IPS-18a (cell line): ENCODE measurements around the gene GALNT15.

Experiments
- H3K27ac ChIP-seq: one replicate; pipeline ENCODE4 v1.5.1; 2013; ENCODE audit warnings: low read length
- H3K27me3 ChIP-seq: one replicate; pipeline ENCODE4 v1.6.1; 2013; ENCODE audit warnings: mild to moderate bottlenecking, low read length; ENCODE audit not compliant: control insufficient read depth, insufficient read depth
- H3K36me3 ChIP-seq: one replicate; pipeline ENCODE4 v1.6.1; 2013; ENCODE audit warnings: low read depth, low read length; ENCODE audit not compliant: control insufficient read depth
- H3K4me1 ChIP-seq: one replicate; pipeline ENCODE4 v1.6.1; 2013; ENCODE audit warnings: low read depth, low read length; ENCODE audit not compliant: control insufficient read depth
- H3K4me3 ChIP-seq: one replicate; pipeline ENCODE4 v1.5.1; 2013; ENCODE audit warnings: low read length
- H3K9ac ChIP-seq: one replicate; pipeline ENCODE4 v1.6.1; 2013; ENCODE audit warnings: mild to moderate bottlenecking, low read length, moderate library complexity
- H3K9me3 ChIP-seq: one replicate; pipeline ENCODE4 v1.6.1; 2013; ENCODE audit warnings: low read depth, low read length; ENCODE audit not compliant: control insufficient read depth

GALNT15 gene

DNA sequence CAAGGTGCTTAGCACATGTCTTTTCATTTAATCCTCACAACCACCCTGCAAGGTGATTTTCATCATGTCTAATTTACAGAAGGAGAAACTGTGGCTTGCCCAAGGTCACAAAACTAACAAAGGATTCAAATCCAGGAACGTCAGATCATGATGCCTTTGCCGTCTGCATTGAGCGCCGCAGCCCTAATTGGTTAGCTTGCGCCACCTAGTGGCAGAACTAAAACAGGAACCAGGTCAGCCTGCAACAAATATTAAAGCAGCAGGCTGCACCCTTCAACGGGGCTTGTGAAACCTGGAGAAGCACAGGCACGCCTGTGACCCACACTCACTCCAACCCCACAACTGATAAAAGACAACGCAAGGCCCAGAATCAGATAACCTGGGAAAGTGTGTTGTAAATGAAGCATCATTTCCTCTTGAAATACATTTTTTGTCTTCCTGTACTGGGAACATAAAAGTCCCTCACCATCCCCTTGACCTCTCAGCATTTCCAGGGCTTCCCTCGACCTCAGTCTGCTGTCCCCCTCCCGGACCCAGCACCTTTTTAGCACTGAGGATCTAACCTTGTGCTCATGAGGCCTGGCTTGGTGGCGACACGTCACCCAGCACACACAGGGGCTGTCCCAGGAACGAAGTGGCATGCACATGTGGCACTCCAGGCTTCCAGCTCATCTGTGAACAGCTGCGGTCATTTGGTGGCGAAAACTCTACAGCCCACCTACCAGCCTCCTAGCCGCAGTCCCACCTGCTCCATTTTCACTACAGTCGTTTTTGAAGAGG is 73.0 kb downstream of the GALNT15 start:
- H3K27ac ChIP-seq: no peak overlapping the region
- H3K4me1 ChIP-seq: no peaks in the 10 kb centered on the region
- no peaks in the 10 kb centered on the region for H3K9me3 ChIP-seq
- H3K36me3 ChIP-seq: no peaks in the 10 kb centered on the region
- H3K9ac ChIP-seq: no peak overlapping the region
- no peak overlapping the region for H3K4me3 ChIP-seq
- no peaks in the 10 kb centered on the region for H3K27me3 ChIP-seq

GRCh38 chr3:16248556-16248955 is 74.1 kb downstream of the GALNT15 start:
- Histone ChIP-seq H3K9ac (no peak overlapping the region), H3K4me3 (no peak overlapping the region), H3K9me3 (no peaks in the 10 kb centered on the region), H3K4me1 (no peaks in the 10 kb centered on the region), H3K36me3 (no peaks in the 10 kb centered on the region), H3K27me3 (no peaks in the 10 kb centered on the region), H3K27ac (no peak overlapping the region)

- H3K27ac ChIP-seq: no peak overlapping the region
- H3K4me3 ChIP-seq: no peak overlapping the region
- H3K36me3 ChIP-seq: no peaks in the 10 kb centered on the region
- H3K9me3 ChIP-seq: no peaks in the 10 kb centered on the region
- H3K27me3 ChIP-seq: no peaks in the 10 kb centered on the region
- H3K4me1 ChIP-seq: no peaks in the 10 kb centered on the region
- no peak overlapping the region for H3K9ac ChIP-seq
Measured at GRCh38 chr3:16249336-16249735, 74.9 kb downstream of the GALNT15 start.

GRCh38 chr3:16249886-16250285 is 75.4 kb downstream of the GALNT15 start:
- no peak overlapping the region for H3K9ac ChIP-seq
- no peak overlapping the region for H3K27ac ChIP-seq
- H3K4me1 ChIP-seq: no peaks in the 10 kb centered on the region
- H3K36me3 ChIP-seq: no peaks in the 10 kb centered on the region
- no peaks in the 10 kb centered on the region for H3K27me3 ChIP-seq
- H3K4me3 ChIP-seq: no peak overlapping the region
- no peaks in the 10 kb centered on the region for H3K9me3 ChIP-seq

GRCh38 chr3:16251316-16252085 is 77.0 kb downstream of the GALNT15 start:
- no peak overlapping the region for H3K4me3 ChIP-seq
- no peaks in the 10 kb centered on the region for H3K4me1 ChIP-seq
- no peaks in the 10 kb centered on the region for H3K9me3 ChIP-seq
- H3K27ac ChIP-seq: no peak overlapping the region
- H3K9ac ChIP-seq: no peak overlapping the region
- no peaks in the 10 kb centered on the region for H3K36me3 ChIP-seq
- H3K27me3 ChIP-seq: no peaks in the 10 kb centered on the region

DNA sequence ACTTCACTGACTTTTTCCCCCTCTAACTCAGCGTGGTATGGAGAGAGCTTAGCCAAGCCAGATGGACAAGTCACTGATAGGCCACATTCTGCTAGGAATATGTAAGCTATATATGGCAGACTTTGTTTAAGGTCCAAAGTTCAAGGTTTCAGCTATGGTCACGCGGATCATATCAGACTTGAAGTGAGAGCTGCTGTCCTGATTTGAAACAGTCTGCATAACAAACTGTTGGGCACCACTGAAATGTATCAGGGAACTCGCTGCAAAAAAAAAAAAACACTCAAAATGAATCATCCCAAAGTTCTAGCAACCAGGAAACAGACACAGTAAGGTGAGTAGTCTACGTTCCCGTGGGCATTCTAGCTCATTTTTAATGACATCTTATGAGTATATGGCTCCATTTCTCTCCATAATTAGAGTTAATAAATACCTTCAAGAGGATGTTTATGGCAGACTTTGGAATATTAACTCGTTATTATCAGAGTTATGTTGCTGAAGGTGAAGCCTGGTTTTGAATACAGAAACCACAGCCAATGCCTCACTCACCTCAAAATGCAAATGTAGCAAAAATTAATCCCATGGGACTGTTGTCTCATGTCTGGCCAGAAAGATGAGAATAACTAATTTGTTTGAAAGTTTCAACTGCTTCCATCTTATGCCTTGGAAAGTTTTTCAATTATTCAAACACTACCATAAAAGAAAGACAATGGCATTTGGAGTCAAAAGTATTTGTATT is 77.9 kb downstream of the GALNT15 start:
- Histone ChIP-seq H3K27ac (no peak overlapping the region), H3K27me3 (no peaks in the 10 kb centered on the region), H3K9ac (no peak overlapping the region), H3K36me3 (no peaks in the 10 kb centered on the region), H3K9me3 (no peaks in the 10 kb centered on the region), H3K4me1 (no peaks in the 10 kb centered on the region), H3K4me3 (no peak overlapping the region)

DNA sequence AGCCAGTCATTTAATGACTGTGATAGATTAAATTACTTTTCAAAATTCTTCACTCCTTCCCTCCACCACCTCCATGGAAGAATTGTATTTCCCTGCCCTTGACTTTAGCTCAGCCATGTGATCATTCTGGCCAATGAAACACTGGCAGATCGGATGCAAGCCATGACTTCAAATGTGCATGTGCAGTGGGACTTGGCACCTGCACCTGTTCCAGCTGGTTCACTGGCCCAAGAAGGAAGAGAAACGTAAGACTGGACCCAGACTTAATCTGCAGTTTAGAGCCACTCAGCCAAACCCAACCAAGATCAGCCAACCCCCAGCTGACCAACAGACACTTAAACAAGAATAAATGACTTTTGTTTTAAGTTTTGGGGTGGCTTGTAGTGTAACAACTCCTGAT is 78.5 kb downstream of the GALNT15 start:
- Histone ChIP-seq H3K4me1 (no peaks in the 10 kb centered on the region), H3K9me3 (no peaks in the 10 kb centered on the region), H3K27ac (no peak overlapping the region), H3K36me3 (no peaks in the 10 kb centered on the region), H3K4me3 (no peak overlapping the region), H3K27me3 (no peaks in the 10 kb centered on the region), H3K9ac (no peak overlapping the region)

GRCh38 chr3:16253601-16254000 is 79.1 kb downstream of the GALNT15 start:
- no peaks in the 10 kb centered on the region for H3K27me3 ChIP-seq
- no peak overlapping the region for H3K27ac ChIP-seq
- H3K4me1 ChIP-seq: no peaks in the 10 kb centered on the region
- no peaks in the 10 kb centered on the region for H3K36me3 ChIP-seq
- no peak overlapping the region for H3K4me3 ChIP-seq
- H3K9me3 ChIP-seq: no peaks in the 10 kb centered on the region
- no peak overlapping the region for H3K9ac ChIP-seq

- Histone ChIP-seq H3K27ac (no peak overlapping the region), H3K4me1 (no peaks in the 10 kb centered on the region), H3K4me3 (no peak overlapping the region), H3K27me3 (no peaks in the 10 kb centered on the region), H3K9me3 (no peaks in the 10 kb centered on the region), H3K36me3 (peaks cover 4% of the 10 kb centered on the region), H3K9ac (no peak overlapping the region)
Measured at GRCh38 chr3:16254916-16255315, 80.4 kb downstream of the GALNT15 start.

- H3K27ac ChIP-seq: no peak overlapping the region
- no peaks in the 10 kb centered on the region for H3K4me1 ChIP-seq
- H3K9ac ChIP-seq: no peak overlapping the region
- H3K9me3 ChIP-seq: no peaks in the 10 kb centered on the region
- H3K27me3 ChIP-seq: no peaks in the 10 kb centered on the region
- no peak overlapping the region for H3K4me3 ChIP-seq
- H3K36me3 ChIP-seq: peaks cover 8% of the 10 kb centered on the region
Measured at GRCh38 chr3:16255326-16255725, 80.8 kb downstream of the GALNT15 start.

DNA sequence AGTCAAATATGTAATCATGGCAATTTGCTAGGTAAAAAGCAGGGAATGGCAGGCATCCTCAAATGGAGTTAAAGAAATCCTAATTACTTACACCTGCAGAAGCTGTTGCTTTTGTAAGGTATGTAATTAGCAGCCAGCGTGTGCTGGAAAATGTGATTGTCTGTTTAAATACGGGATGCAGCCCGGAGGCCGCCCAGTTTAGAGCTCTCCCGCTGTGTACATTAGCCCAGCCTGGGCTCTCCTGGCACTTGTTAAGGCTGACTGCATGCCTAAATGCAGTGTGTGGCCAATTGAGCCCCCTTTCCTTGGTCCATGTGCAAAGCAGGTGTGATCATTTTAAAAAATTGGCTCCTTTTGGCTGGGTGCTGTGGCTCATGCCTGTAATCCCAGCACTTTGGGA is 81.2 kb downstream of the GALNT15 start:
- Histone ChIP-seq H3K27me3 (no peaks in the 10 kb centered on the region), H3K4me1 (no peaks in the 10 kb centered on the region), H3K36me3 (peaks cover 12% of the 10 kb centered on the region), H3K27ac (no peak overlapping the region), H3K9ac (no peak overlapping the region), H3K9me3 (no peaks in the 10 kb centered on the region), H3K4me3 (no peak overlapping the region)
